ENCODE measurements around the gene ADGRA1.
"Not testable (repeated sequence)": the region's sequence is repeated elsewhere in the genome, so short reads cannot be mapped to it uniquely, and the experiment has no call there.

The ADGRA1 gene, protein sequence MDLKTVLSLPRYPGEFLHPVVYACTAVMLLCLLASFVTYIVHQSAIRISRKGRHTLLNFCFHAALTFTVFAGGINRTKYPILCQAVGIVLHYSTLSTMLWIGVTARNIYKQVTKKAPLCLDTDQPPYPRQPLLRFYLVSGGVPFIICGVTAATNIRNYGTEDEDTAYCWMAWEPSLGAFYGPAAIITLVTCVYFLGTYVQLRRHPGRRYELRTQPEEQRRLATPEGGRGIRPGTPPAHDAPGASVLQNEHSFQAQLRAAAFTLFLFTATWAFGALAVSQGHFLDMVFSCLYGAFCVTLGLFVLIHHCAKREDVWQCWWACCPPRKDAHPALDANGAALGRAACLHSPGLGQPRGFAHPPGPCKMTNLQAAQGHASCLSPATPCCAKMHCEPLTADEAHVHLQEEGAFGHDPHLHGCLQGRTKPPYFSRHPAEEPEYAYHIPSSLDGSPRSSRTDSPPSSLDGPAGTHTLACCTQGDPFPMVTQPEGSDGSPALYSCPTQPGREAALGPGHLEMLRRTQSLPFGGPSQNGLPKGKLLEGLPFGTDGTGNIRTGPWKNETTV

DNA sequence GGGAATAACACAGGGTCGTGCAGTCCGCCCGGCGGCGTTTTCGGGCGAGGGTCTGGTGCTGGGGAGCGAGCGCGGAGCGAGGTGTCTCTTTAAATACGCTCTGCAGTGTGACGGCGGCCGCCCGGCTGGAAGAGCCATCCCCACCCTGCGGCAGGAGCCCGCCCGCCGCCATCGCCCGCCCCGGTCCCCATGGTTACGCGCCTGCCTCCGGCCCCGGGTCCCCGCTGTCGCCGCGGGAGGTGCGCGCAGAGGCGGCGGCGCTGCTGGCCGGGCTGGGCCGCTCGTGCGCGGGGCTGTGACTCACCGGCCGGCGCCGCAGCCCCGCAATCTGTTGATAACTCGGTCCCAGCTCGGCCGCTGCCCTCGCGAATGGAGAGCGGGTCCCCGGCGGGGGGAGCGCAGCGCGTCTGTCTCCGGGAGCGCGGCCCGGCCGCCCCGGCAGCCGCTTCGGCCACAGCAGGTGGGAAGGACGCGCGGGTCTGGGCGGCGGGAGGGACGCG is at the start of gene ADGRA1:
ADGRA1 (plus strand) TSS at position 246 of the 500 bp plus-strand sequence. CDS start 986 bp downstream, outside the sequence.
- DNase-seq (ENCODE audit: low read depth) = no peak

DNA sequence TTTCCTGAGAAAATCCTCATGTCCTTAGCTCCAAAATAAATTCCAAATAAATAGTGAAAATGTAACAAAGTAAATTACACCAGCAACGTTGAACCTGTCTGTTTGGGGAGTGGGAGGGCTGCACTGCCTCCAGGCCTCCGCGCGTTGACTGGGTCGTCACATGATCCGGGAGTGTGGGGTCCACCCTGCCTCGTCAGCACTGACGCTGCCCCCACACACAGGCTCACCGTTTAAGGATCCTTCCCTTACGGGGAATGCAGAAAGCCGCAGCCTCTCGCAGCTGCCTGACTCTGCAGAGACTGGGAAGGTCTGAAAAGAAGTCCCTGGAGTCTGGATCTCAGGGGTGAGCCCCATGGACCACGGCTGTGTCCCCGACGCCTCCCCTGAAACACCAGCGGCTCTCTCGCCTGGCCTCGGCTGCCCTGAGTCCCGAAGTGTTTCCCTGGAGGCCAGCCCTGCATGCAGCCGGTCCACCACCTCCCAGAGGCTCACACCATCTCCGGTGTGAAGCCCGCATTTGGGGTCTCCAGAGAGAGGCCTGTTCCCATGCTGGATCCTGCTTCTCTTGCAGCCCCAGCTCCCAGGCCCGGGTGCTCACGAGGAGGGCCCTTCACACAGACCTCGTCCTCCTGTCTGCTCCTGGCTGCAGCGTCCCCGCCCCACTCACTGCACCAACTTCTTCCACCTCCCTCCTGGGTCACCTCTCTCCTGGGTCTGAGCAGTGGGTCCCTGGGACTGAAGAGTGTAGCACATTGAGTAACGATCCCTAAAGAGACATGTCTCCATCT is 49.5 kb upstream of the ADGRA1 start:
- DNase-seq (ENCODE audit: low read depth) = no peak

DNA sequence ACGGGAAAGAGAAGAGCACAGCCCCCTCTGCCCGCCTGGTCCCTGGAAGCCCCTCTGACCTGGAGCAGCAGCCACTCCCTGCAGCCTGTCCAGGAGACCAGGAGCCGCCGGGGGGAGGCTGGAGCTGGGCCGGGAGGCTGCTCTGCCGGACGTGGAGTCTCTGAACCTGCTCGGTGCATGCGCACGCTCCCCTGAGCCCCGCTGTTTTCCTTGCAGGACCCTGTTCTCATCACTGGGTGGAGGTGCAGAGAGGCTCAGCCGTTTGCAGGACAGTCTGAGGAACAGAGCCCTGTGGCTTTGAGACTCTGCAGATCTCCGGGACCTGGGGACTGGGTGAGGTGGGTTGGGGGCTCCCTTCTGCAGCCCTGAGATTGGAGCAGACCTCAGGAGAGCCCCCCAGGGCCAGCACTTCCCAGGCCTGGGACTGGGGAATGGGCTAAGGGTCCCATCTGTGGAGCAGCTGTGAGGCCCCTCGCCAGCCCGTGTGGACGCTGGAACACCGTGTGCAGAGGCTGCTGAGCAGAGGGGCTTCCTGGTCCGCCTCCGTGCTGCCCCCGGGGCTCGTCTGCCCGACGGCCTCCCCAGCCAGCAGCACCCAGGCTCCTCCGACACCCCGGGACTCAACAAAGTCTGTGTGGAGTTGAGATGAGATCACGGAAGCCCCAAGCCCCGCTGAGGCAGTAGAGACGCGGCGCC is 48.5 kb upstream of the ADGRA1 start:
- DNase-seq (ENCODE audit: low read depth) = no peak

DNA sequence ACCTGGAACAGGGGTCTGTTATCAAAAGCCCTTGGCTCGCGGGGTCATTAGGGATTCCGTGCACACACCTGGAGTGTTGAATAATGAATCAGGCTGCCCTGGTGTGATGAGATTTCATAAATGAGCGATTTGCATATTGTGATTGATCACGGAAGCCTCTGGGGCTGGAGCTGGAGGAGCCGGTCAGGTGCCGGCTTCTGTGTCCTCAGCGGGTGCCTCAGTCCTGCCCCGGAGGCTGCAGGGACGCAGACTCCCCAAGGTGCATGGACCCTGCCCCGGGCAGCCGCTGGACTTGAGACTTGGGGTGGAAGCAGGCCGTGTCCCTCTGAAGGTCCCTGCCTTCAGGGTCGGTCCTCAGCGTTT is 47.9 kb upstream of the ADGRA1 start:
- no peak for DNase-seq (ENCODE audit: low read depth)

DNA sequence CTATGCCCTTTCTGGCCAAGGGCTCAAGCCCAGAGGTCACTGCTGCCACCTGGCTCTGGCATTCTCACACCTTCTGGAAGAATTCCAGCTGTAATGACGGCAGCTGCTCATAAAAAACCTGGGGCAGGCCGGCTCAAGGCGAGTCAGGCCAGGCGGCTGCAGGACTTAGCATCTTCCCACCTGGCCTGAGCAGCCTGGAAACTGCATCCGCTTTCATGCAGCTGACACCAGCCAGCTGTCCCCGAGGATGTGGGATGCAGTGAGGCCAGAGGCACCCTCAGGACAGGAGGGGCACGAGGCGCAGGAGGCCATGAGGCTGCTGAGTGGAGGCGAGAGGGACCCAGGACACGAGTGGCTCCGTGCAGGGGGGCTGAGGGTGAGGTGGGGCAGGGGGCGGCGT is 47.5 kb upstream of the ADGRA1 start:
- no peak for DNase-seq (ENCODE audit: low read depth)

DNA sequence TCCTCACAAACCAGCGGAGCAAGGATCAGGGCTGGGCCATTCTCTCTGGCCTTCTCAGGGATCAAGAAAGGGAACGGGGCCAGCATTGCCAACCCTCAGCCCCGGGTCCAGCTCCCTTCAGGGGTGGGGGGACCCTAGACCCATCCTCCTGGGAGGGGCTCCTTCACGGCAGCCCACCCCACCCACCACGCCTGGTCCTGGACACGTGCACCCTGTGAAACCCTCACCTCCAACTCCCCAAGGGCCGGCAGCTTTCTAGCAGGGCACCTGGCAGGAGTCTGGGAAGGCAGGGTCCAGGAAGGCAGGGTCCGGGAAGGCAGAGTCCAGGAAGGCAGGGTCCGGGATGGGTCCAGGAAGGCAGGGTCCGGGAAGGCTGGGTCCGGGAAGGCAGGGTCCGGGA is 46.6 kb upstream of the ADGRA1 start:
- no peak for DNase-seq (ENCODE audit: low read depth)

DNA sequence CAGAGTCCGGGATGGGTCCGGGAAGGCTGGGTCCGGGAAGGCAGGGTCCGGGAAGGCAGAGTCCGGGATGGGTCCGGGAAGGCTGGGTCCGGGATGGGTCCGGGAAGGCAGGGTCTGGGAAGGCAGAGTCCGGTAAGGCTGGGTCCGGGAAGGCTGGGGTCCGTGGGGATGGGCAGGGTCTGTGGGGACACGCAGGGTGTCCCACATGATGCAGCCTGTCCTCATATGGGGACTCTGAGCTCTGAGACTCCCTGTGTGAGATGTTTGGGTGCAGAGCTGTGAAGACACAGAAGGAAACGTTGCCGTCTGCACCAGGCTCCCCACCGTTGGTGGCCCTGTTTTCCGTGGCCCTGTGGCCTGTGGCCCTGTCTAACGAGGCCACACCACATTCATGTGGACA is 45.7 kb upstream of the ADGRA1 start:
- no peak for DNase-seq (ENCODE audit: low read depth)

DNA sequence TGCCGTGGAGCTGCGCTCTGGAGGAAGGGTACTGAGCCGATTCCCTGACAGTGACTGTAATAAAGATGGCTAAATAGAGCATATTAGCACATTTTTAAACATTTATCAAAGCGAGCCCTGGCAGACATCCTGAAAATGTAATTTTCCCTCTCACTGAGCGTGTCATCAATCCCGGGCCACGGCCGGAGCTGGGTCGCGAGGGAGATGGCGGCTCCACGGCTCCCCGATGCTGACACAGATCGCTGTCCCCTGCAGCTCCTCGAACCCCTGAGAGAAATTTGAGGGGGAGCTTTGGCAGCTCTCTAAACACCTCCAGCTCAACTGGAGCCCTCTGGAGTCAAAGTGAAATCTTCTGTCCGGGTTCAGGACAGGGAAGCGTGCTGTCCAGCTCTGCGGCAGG is 44.9 kb upstream of the ADGRA1 start:
- DNase-seq (ENCODE audit: low read depth) = no peak

DNA sequence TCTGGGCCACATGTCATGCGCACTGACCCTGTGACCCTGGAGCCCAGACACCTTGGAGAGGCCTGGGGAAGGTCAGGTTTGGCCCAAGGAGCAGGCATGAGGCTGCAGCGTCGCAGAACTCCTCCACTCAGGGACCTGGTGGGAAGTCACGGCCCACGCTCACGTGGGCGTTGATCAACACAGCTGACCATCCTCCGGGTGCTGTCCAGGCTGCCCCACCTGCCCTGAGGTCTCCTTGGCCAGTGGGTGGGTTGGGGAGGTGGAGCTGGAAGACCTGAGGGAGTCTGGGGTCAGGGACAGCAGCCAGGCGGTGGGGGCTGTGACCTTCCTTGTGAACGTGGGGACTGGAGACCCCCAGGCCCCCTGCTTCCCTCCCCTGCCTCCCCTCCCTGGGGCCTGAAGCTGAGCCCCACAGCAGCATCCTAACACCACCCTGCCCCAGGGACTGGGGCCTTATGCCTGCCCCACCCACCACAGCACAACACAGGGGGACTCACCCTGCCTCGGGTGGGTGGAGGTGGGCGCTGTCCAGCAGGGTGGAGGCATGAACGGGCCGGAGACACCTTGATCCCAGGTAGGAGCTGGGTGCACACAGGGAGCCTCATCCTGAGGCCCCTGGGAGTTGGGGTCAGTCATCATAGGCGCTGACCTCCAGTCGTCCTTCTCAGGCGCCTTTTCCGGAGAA is 44.0 kb upstream of the ADGRA1 start:
- no peak for DNase-seq (ENCODE audit: low read depth)

DNA sequence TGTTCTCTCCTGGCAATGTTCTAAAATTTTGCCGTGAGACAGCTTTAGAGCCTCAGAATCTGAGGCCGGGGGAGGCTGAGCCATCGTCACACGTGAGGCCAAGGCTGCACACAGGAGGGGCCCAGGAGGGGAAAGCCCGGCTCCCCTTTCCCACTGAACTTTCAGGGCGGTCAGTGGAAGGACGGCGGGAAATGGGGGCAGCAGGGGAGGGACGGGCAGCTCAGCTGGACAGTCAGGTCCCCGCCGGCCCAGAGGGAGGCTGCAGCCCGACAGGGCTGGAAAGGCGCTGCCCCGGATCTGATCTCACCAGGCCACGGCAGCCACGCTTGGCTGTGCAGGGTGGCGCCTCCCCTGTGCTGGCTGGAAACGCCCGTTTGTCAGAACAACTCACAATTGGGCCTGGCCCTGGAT is 43.3 kb upstream of the ADGRA1 start:
- no peak for DNase-seq (ENCODE audit: low read depth)

DNA sequence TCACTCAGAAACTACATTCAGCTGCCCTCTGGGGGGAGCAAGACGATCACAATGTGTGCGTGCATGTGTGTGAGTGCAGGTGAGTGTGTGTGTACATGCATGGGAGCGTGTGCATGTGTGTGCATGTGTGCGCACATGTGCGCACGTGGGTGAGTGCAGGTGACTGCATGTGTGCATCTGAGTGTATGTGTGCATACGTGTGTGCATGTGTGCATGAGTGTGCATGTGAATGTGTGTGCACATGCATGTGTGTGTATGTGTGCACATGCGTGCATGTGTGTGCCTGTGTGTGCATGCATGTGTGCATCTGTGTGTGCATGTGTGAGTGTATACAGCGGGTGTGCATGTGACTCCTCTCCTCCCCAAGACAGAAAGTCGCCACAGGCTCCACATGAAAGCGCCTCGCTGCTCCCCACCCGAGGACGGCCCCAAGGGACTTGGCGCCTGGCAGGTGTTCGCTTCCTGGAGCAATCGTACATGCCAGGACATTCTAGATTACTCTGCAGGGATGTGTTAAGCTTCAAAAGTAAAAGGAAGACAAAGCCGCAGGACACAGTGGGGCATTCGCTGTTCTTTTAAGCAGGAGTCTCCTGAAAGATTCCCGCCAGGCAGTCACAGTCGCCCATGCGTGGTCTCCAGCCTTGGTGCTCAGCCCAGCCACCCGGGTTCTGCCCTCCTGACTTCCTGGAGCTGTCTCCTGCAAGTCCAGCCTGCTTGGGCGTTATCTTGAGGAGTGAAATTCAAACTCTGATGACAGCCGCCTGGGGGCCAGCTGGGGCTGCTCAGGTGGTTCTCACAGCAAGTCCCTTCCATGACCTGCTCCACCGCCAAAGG is 42.0 kb upstream of the ADGRA1 start:
- DNase-seq (ENCODE audit: low read depth) = no peak

DNA sequence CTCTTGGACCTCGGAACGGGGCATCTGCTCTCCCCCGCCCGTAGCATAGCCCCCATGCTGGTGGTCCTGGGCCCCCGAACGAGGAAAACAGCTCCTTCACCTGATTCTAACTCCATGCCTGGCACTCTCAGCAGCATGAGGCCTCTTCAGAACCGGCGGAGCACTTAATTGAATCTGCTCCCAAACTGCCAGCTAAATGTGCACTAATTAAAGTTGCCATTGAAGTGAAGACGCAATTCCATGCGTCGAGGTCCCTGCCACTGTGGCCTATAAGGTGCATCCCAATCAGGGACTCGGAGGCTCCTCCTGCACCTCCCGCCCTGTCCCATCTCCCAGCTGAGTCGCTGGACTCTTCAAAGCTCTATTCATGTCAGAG is 41.3 kb upstream of the ADGRA1 start:
- no peak for DNase-seq (ENCODE audit: low read depth)

DNA sequence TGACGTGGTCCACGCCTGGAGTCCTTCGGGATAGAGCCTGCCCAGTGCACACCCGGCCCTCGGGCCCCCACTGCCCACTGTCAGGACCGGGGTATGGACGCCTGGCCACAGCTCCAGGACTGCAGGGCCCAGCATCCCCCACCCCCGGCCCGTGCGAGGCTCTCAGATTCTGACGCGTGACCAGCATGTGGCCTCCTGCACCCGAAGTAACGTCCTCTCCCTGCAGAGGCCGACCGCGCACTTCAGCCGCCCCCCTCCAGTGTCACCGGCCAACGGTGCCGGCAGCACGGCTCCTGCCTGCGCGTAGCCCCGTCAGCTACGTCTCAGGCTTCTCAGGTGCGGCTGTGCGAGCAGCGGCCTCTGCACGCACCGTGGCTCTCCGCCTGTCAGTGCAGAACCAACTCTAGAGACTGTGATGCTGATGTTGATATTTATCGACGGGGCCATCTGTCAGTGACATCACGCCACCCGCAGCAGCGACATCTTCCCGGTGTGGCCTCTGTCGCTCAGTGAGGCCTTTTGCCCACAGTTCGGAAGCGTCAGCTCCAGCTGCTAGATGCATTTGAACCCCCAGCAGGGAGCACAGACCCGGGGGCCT is 40.1 kb upstream of the ADGRA1 start:
- no peak for DNase-seq (ENCODE audit: low read depth)

DNA sequence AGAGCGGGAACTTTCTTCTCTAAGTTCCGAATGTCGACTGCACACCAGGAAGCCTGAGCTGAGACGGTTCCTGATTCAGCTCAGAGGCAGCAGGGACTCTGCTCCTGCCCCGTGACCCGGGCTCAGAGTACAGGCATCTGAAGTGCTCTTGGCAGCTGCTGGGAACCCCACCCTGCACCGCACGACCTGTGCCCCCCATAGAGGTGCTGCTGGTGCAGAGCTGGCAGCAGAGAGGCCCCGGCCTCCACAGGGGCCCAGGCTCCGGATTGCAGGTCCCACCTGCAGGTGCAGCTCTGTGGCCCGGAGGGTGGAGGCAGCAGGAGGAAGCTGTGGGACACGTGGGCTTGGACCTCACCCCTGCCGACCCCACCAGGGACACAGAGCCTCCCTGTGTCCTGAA is 39.5 kb upstream of the ADGRA1 start:
- DNase-seq (ENCODE audit: low read depth) = no peak

DNA sequence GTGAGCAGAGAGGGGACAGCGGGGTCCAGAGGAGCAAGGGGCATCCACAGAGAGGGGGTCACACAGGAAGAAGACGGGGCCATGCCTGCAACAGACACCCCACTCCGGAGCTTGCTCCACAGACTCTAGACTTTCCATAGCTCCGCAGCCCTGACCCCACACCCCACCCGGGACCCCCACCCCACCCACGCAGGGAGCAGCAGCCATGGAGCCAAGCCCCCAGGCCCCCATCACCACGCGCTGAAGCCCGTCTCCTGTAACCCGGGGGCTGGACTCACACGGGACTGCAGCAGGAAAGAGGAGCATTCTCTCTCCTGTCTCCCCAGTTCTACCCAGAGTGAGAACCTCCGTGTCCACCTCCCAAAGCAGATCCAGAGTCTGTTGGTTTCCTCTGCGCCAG is 38.8 kb upstream of the ADGRA1 start:
- DNase-seq (ENCODE audit: low read depth) = no peak

DNA sequence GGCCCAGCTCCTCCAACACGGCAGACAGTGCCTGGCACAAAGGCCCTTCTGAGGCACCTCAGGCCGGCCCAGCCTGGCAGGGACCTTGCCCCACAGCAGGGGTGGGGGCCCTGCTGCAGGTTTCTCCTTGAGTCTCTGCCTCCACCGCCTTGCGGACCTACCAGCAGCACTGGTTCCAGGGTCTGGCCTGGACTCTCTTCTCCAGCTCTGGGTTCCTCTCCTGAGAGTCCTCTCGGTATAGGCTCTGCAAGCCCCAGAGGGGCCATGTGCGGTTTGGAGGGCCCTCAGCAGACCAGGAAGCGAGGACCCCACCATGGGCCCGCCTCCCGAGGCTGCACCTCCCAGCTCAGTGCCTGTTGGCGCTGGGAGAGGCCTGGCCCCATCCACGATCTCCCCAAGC is 38.1 kb upstream of the ADGRA1 start:
- DNase-seq (ENCODE audit: low read depth) = no peak

DNA sequence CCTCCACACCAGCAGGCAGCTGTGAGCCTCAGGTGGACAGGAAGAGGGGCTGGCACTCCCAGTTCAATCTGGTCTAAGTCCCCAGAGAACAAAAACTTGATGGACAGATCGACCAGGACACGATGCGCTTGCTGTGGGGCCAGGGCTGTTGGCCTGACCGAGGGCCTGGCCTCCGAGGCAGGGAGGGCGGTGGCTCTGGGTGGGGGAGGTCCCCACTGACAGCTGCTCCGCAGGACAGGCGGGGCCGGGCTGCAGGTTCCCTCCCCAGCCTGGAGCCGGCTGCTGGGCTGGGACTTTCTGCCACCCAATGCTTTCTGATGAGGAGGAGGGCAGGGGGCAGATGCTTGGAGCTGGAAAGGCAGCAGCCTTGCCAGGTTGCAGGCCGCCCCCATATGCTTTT is 37.4 kb upstream of the ADGRA1 start:
- DNase-seq (ENCODE audit: low read depth) = no peak

DNA sequence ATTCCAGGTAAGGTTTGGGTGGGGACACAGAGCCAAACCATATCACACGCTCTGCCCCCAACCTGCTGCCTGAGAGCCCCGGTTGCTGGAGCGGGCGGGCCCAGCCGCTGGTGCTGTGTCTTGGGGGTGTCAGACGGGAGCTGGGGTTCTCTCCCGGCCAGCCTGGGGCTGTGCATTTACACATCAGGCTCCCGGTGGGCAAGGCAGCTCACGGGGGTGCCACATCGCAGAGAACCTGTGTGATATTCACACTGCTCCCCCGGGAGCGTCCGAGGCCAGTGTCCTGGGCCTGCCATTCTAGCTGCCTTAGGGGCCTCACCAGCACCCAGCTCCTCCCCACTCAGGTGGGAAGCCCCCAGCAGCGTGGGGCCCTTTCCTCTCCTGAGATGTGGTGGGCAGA is 35.6 kb upstream of the ADGRA1 start:
- no peak for DNase-seq (ENCODE audit: low read depth)

DNA sequence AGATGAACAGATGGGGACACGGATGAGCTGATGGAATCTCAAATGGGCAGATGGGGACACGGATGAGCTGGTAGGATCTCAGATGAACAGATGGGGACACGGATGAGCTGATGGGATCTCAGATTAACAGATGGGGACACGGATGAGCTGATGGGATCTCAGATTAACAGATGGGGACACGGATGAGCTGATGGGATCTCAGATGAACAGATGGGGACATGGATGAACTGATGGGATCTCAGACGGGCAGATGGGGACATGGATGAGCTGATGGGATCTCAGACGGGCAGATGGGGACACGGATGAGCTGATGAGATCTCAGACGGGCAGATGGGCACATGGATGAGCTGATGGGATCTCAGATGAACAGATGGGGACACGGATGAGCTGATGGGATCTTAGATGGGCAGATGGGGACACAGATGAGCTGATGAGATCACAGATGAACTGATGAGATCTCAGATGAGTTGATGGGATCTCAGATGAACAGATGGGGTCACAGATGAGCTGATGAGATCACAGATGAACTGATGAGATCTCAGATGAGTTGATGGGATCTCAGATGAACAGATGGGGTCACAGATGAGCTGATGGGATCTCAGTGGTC is 34.1 kb upstream of the ADGRA1 start:
- DNase-seq (ENCODE audit: low read depth) = not testable (repeated sequence)

DNA sequence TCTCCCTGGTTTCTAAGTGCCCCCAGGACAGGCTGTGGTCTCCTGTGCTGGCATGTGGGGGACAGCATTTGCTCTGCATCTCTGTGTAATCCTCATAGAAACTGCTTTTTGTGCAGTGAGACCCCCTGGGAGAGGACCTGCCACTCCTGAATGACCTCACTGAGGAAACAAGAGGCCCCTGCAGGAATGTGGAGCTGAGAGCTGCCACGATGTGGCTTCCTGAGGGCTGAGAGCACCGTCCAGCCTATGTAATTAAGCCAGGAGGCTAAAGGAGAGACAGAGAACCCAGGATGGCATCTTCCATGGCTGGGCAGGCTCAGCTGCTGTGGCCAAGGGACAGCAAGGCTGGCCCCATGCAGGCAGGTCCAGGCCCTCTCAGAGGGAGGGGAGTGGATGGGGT is 32.3 kb upstream of the ADGRA1 start:
- no peak for DNase-seq (ENCODE audit: low read depth)
